Inflammatory macrophage (primary cell): ENCODE measurements around the gene RHBDL1.
A peak's percentile ranks its signal among the peaks of the same experiment; 100 is the strongest.

Experiments used
- DNase-seq, 2 donors: peaks; one replicate each; pipeline ENCODE4 v3.0.0-alpha.2; 2020 to 2022

The RHBDL1 gene

GRCh38 chr16:658679-659571, 16.5 kb upstream of the RHBDL1 start:
- DNase-seq: no peak

- DNase-seq: no peak
Measured at GRCh38 chr16:659618-660017, 15.9 kb upstream of the RHBDL1 start.

DNA sequence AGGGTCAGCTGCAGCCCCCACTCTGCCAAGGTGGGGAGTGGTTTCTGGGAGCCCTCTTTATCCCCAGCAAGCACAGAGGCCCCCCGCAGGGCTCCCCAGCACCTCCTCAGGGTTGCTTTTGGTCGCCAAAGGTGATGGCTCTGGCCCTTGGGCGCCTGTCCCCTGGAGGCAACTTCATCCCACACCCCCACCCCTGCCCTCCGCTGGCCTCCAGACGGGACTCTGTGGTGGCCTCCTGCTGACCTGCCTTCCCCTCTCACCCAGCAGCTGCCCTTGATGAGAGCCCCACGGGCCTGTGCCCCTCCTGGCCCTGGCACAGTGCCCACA, 15.4 kb upstream of the RHBDL1 start:
- DNase-seq: no peak

- peak; percentile 89 to 94 for DNase-seq
Measured at GRCh38 chr16:660459-661183, 14.8 kb upstream of the RHBDL1 start.

- DNase-seq: no peak
Measured at GRCh38 chr16:661184-661821, 14.2 kb upstream of the RHBDL1 start.

DNA sequence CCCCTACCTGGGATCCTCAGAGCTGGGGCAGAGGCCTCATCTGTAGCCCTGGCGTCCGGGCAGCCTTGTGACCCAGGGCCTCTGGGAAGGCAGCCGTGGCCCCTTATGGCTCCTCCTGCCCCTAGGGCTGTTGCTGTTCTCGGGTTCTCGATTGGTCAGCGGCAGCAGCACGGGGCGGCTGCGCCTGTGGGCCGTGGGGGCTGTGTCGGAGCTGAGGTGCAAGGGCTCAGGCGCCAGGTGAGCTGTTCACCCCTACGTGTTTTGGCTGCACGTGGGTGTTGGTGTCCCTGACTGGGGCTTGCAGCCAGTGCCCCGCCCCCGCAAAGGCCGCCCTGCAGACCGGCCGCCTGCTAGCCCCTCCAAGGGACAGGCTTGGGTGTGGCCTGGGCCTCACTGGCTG, 13.4 kb upstream of the RHBDL1 start:
- no peak for DNase-seq

- no peak for DNase-seq
Measured at GRCh38 chr16:662597-662996, 12.9 kb upstream of the RHBDL1 start.

- DNase-seq: no peak
Measured at GRCh38 chr16:666572-666971, 8.9 kb upstream of the RHBDL1 start.

DNA sequence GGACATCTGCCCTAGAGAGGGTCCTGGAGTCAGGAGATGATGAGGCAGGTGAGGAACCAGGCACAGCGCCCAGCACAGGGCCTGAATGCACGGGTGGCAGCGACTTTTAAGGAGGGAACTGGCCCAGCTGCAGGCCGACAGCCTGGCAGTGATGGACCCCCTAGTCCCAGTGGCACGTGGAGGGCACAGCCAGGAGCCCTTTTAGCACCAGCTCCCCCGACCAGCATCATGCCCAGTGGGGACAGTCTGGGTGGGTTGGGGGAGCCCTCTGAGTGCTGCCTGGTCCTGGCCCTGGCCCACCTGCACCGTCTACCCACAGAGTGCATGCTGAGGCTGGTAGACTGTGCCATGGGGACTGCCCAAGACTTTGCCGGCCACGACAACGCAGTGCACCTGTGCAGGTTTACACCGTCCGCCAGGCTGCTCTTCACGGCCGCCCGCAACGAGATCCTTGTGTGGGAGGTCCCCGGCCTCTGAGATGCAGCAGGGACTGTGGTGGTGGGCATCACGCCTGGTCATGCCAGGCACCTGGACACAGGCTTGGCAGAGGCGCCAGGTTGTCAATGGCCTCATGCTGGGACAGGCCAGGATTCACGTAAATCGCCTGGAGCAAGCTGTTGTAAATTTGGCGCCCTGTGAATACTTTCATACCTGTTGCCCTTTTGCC, 8.2 kb upstream of the RHBDL1 start:
- DNase-seq: no peak

GRCh38 chr16:667780-668518, 7.5 kb upstream of the RHBDL1 start, which contains the start of gene RHOT2:
Gene RHOT2, plus strand, starts transcription at chr16:668132. Its CDS starts 68 bp downstream, at chr16:668200.
- peak; percentile 94 to 96 for DNase-seq

GRCh38 chr16:668519-669171, 6.8 kb upstream of the RHBDL1 start:
- no peak for DNase-seq

DNA sequence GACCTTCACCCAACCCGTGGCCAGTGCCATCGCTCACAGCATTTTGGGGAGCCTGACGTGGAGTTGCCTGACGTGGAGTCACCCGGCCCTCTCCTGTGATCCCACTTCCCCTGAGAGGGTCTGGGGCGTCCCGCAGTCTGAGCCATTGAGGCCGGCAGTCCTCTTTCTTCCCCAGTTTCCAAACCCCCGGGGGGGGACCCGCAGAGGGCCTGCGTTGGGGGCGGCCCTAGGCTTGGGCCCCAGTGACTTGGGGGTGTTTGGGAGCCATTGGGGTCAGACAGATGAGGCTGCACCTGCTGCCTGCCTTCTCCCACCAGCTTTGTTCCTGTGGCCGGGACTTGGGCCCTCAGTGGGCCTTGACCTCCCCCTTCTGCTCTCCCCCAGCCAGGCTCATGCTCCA, 5.8 kb upstream of the RHBDL1 start:
- no peak for DNase-seq

DNA sequence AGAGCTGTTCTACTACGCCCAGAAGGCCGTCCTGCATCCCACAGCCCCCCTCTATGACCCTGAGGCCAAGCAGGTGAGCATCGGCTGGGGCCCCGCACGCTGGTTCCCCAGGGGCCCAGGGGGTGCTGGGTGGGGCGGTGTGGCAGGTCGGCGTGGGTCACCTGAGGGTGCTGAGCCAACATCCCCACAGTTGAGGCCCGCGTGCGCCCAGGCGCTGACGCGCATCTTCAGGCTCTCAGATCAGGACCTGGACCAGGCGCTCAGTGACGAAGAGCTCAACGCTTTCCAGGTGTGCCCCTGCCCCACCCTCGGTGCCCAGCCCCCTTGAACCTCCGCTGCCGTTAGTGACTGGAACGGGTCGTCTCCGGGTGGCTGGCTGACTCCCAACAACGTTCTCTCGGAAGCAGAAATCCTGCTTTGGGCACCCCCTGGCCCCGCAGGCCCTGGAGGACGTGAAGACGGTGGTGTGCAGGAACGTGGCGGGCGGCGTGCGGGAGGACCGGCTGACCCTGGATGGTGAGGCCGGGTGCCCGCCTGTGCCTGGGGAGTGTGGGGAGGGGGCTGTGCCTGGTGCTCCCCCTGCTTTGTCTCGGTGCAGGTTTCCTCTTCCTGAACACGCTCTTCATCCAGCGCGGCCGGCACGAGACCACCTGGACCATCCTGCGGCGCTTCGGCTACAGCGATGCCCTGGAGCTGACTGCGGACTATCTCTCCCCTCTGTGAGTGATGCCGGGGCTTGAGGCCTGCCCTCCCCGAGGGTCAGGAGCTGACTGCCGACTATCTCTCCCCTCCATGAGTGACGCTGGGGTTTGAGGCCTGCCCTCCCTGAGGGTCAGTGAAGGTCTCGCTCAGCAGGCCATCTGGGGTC, 4.8 kb upstream of the RHBDL1 start:
- no peak for DNase-seq

- no peak for DNase-seq
Measured at GRCh38 chr16:671353-672131, 3.9 kb upstream of the RHBDL1 start.

- no peak for DNase-seq
Measured at GRCh38 chr16:672371-672770, 3.1 kb upstream of the RHBDL1 start.

GRCh38 chr16:672851-673250, 2.6 kb upstream of the RHBDL1 start:
- no peak for DNase-seq

DNA sequence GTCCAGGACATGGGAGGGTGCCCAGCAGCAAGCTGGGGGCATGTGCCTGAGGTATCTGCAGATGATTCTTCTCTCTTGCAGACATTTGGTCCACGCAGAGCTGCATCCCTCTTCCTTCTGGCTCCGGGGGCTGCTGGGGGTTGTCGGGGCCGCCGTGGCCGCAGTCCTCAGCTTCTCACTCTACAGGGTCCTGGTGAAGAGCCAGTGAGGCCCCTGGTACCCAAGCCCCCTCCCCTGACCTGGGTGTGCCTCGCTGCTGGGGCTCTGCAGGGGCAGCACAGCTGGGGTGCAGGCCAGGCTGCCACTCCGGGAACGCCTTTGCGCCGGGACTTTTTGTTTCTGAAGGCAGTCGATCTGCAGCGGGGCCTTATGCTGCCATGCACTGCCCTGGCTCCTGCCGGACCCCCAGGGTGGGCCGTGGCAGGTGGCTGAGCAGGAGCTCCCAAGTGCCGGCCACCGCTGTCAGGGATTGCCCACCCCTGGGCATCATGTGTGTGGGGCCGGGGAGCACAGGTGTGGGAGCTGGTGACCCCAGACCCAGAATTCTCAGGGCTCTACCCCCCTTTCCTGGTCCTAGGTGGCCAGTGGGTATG, 2.0 kb upstream of the RHBDL1 start:
- no peak for DNase-seq

GRCh38 chr16:674214-674881, 1.1 kb upstream of the RHBDL1 start:
- DNase-seq: no peak
